Prostate gland (tissue), 2 donors: ENCODE measurements around the gene LARGE2. TPM values are rescaled to one million over a fixed set of nuclear protein-coding genes. Genes with fewer than 3 reads are reported as not detected.

ENCODE experiments used
- DNase-seq: peaks from one replicate; pipeline ENCODE4 v3.0.0-alpha.2; 2019; ENCODE audit warnings: low spot score
- H3K27ac ChIP-seq, 2 donors: fragments of 200-600 bp; sonication (generic); 2 replicates each; pipeline ENCODE4 v1.5.1; 2017 to 2019
- H3K27me3 ChIP-seq: fragments of 200-600 bp; sonication (generic); replicated peaks from 2 replicates; pipeline ENCODE4 v1.5.1; 2019; ENCODE audit not compliant: insufficient read depth
- H3K36me3 ChIP-seq, 2 donors: fragments of 200-600 bp; sonication (generic); 1 replicate in 1 of 2; 2 replicates in 1 of 2; pipeline versions ENCODE4 v1.5.1 to v1.8.1; 2017 to 2019
- H3K4me1 ChIP-seq: fragments of 200-600 bp; sonication (generic); replicated peaks from 2 replicates; pipeline ENCODE4 v1.5.1; 2019
- H3K4me3 ChIP-seq, 2 donors: fragments of 200-600 bp; sonication (generic); 2 replicates each; pipeline ENCODE4 v1.5.1; 2017 to 2019
- H3K9me3 ChIP-seq: fragments of 200-600 bp; sonication (generic); 2 replicates; pipeline ENCODE4 v1.5.1; 2017
- CTCF ChIP-seq, 4 experiments: fragments of 200-600 bp in 2 of 4; fragments of 450-650 bp in 2 of 4; sonication (generic) in 2 of 4; IDR thresholded peaks; 1 replicate in 3 of 4; 2 replicates in 1 of 4; pipeline ENCODE4 v1.5.1; 2016 to 2019; ENCODE audit warnings: antibody characterized with exemption in 4 of 4, mild to moderate bottlenecking in 2 of 4, moderate library complexity in 2 of 4
- POLR2A ChIP-seq: fragments of 450-650 bp; IDR thresholded peaks from one replicate; pipeline ENCODE4 v1.6.1; 2016; ENCODE audit warnings: antibody characterized with exemption, mild to moderate bottlenecking
- POLR2AphosphoS5 ChIP-seq: sonication (generic); formaldehyde crosslinking; IDR thresholded peaks from one replicate; pipeline ENCODE4 v1.6.1; 2017; ENCODE audit warnings: antibody characterized with exemption
- WGBS: methylation state at CpG from one replicate; pipeline ENCODE4 v1.1.5; 2018; 5-methylcytosine and 5-hydroxymethylcytosine counted together
- intact Hi-C: fragments of 100-400 bp; cut with DNase I; formaldehyde crosslinking; loops from one replicate; pipeline ENCODE4 v1.14.2; 2022
- total RNA-seq, 2 donors: library from RNA; depleted of rRNA; stranded (reverse); fragments of >200 nt; gene quantifications; one replicate each; pipeline ENCODE4 v1.1.0, GENCODE V29; 2016

Gene LARGE2
- total RNA-seq, 2 donors from 2014 or later, result 20.2 to 33.6 TPM

GRCh38 chr11:45927332-45927683 is 4.9 kb downstream of the LARGE2 start:
- DNase-seq, result no peak
- intact Hi-C loops, result no loop called here
- no peaks in the 10 kb centered on the region for H3K27me3 ChIP-seq
- TF ChIP-seq POLR2A (no peak), CTCF (IDR thresholded peaks at IDR 0.05) (no peak), POLR2AphosphoS5 (no peak)
- H3K9me3 ChIP-seq, result no peaks in the 10 kb centered on the region
- H3K4me3 ChIP-seq, result no peak overlapping the region
- no peaks in the 10 kb centered on the region for H3K36me3 ChIP-seq
- 75% methylated on average over 15 of the region's 15 CpGs for WGBS
- H3K27ac ChIP-seq, result no peak overlapping the region
- H3K4me1 ChIP-seq, result no peaks in the 10 kb centered on the region

GRCh38 chr11:45927684-45928413 is 5.4 kb downstream of the LARGE2 start:
- Histone ChIP-seq H3K9me3 (no peaks in the 10 kb centered on the region), H3K4me3 (no peak overlapping the region), H3K36me3 (no peaks in the 10 kb centered on the region), H3K4me1 (no peaks in the 10 kb centered on the region), H3K27me3 (no peaks in the 10 kb centered on the region), H3K27ac (no peak overlapping the region)
- TF ChIP-seq CTCF (IDR thresholded peaks at IDR 0.05) (no peak), POLR2A (no peak), POLR2AphosphoS5 (no peak)
- no peak for DNase-seq
- intact Hi-C loops, result no loop called here
- 86% methylated on average over 27 of the region's 27 CpGs for WGBS

GRCh38 chr11:45928535-45929215 is 6.2 kb downstream of the LARGE2 start:
- no peak overlapping the region for H3K27ac ChIP-seq
- H3K36me3 ChIP-seq, result no peaks in the 10 kb centered on the region
- intact Hi-C loops, result no loop called here
- peaks cover 4% of the 10 kb centered on the region for H3K4me1 ChIP-seq
- WGBS, result 58% methylated on average over 13 of the region's 13 CpGs
- H3K9me3 ChIP-seq, result no peaks in the 10 kb centered on the region
- no peaks in the 10 kb centered on the region for H3K27me3 ChIP-seq
- DNase-seq, result no peak
- H3K4me3 ChIP-seq, result no peak overlapping the region
- TF ChIP-seq CTCF (IDR thresholded peaks at IDR 0.05) (no peak), POLR2AphosphoS5 (no peak), POLR2A (no peak)

GRCh38 chr11:45929486-45930030 is 7.1 kb downstream of the LARGE2 start:
- DNase-seq, result no peak
- no peak overlapping the region for H3K4me3 ChIP-seq
- TF ChIP-seq POLR2A, result no peak
- no peak for TF ChIP-seq POLR2AphosphoS5
- TF ChIP-seq CTCF (IDR thresholded peaks at IDR 0.05), result no peak
- no peaks in the 10 kb centered on the region for H3K9me3 ChIP-seq
- H3K36me3 ChIP-seq, result no peaks in the 10 kb centered on the region
- intact Hi-C loops, result no loop called here
- H3K27ac ChIP-seq, result no peak overlapping the region
- H3K4me1 ChIP-seq, result peaks cover 13% of the 10 kb centered on the region
- WGBS, result 62% methylated on average over 10 of the region's 10 CpGs
- no peaks in the 10 kb centered on the region for H3K27me3 ChIP-seq
